Endothelial cell of umbilical vein (primary cell): ENCODE results near the gene SLC12A8. TPM values are rescaled to one million over a fixed set of nuclear protein-coding genes. Genes with fewer than 3 reads are reported as not detected.

Source experiments
- BruUV-seq: library from RNA; stranded (reverse); fragments of 400-500 nt; replicated peaks from 2 replicates; lab custom pipeline; 2021; lab: Mats Ljungman, UMichigan
- CTCF ChIA-PET: fragments of 300-600, 350-600 bp; sonication (Branson Sonifier 250); formaldehyde crosslinking; loops from one replicate; lab custom pipeline; 2021; ENCODE audit warnings: antibody characterized with exemption, inconsistent platforms; lab: Charles Lee
- POLR2A ChIA-PET: fragments of 300-600, 350-600 bp; sonication (Branson Sonifier 250); formaldehyde crosslinking; loops from one replicate; lab custom pipeline; 2021; ENCODE audit warnings: antibody characterized with exemption, inconsistent platforms; lab: Charles Lee
- DNase-seq: peaks from one replicate; pipeline ENCODE4 v3.0.0-alpha.2; 2011; ENCODE audit warnings: low read depth, low spot score
- FAIRE-seq: peaks from 2 replicates; lab custom pipeline; 2011; peaks lifted over from hg19 to GRCh38; lab: Jason Lieb, UNC
- H2AFZ ChIP-seq: 2 replicates; pipeline ENCODE4 v1.6.0; 2012; ENCODE audit warnings: low read depth, low read length, control low read depth, inconsistent platforms
- H3K27ac ChIP-seq: 2 replicates; pipeline ENCODE4 v1.5.1; 2011; ENCODE audit warnings: low read depth, mild to moderate bottlenecking, control low read depth, low read length, moderate library complexity; ENCODE audit not compliant: insufficient read depth
- H3K27me3 ChIP-seq, 2 experiments: 2 replicates each; pipeline versions ENCODE4 v1.6.0 to v1.6.1; 2011; ENCODE audit warnings: low read length in 2 of 2, mixed read lengths in 1 of 2; ENCODE audit not compliant: control insufficient read depth in 2 of 2, insufficient read depth in 2 of 2
- H3K36me3 ChIP-seq, 2 experiments: 2 replicates in 1 of 2; 3 replicates in 1 of 2; pipeline ENCODE4 v1.5.1; 2011; ENCODE audit warnings: low read length in 2 of 2, mild to moderate bottlenecking in 1 of 2, moderate library complexity in 1 of 2; ENCODE audit not compliant: control insufficient read depth in 2 of 2, insufficient read depth in 2 of 2; ENCODE audit errors: extremely low read depth in 1 of 2
- H3K4me1 ChIP-seq: 3 replicates; pipeline ENCODE4 v1.5.1; 2011; ENCODE audit warnings: mild to moderate bottlenecking, low read length; ENCODE audit not compliant: control insufficient read depth, insufficient read depth; ENCODE audit errors: extremely low read depth
- H3K4me2 ChIP-seq: 2 replicates; pipeline ENCODE4 v1.6.1; 2011; ENCODE audit warnings: low read length, control low read depth, mixed read lengths; ENCODE audit not compliant: insufficient read depth
- H3K4me3 ChIP-seq, 3 experiments: fragments of 200-600 bp in 1 of 3; sonication (generic), shearing (Covaris generic) in 1 of 3; replicated peaks in 1 of 3; 2 replicates each; pipeline ENCODE4 v1.5.1; 2011 to 2016; ENCODE audit warnings: control low read depth in 3 of 3, low read length in 3 of 3, mild to moderate bottlenecking in 2 of 3, inconsistent platforms in 1 of 3, low read depth in 1 of 3, moderate library complexity in 1 of 3; ENCODE audit not compliant: insufficient read depth in 1 of 3
- H3K79me2 ChIP-seq: 2 replicates; pipeline ENCODE4 v1.6.0; 2012; ENCODE audit warnings: low read length, inconsistent platforms; ENCODE audit not compliant: control insufficient read depth, insufficient read depth
- H3K9ac ChIP-seq: replicated peaks from 2 replicates; pipeline ENCODE3; 2011; ENCODE audit warnings: low read length, control low read depth; ENCODE audit not compliant: insufficient read depth; ENCODE audit errors: extremely low read depth
- H3K9me1 ChIP-seq: replicated peaks from 3 replicates; pipeline ENCODE4 v1.6.0; 2011; ENCODE audit warnings: mild to moderate bottlenecking, low read length; ENCODE audit not compliant: control insufficient read depth, insufficient read depth; ENCODE audit errors: extremely low read depth
- H3K9me3 ChIP-seq: replicated peaks from 2 replicates; pipeline ENCODE4 v1.5.1; 2012; ENCODE audit warnings: low read length, inconsistent platforms; ENCODE audit not compliant: control insufficient read depth, insufficient read depth
- H4K20me1 ChIP-seq: replicated peaks from 2 replicates; pipeline ENCODE3; 2011; ENCODE audit warnings: mild to moderate bottlenecking, low read length; ENCODE audit not compliant: control insufficient read depth, insufficient read depth; ENCODE audit errors: extremely low read depth
- EZH2 ChIP-seq: IDR thresholded peaks from 2 replicates; pipeline ENCODE4 v1.6.1; 2012; ENCODE audit warnings: borderline replicate concordance, low read depth, mild to moderate bottlenecking, moderate library complexity, low read length, inconsistent platforms; ENCODE audit not compliant: severe bottlenecking
- FOS ChIP-seq: IDR thresholded peaks from 2 replicates; pipeline ENCODE4 v1.6.1; 2011; ENCODE audit warnings: mild to moderate bottlenecking, low read length, moderate library complexity, borderline replicate concordance; ENCODE audit not compliant: insufficient read depth
- GATA2 ChIP-seq: IDR thresholded peaks from 2 replicates; pipeline ENCODE4 v1.7.0; 2011; ENCODE audit warnings: low read depth, mild to moderate bottlenecking, moderate library complexity, mixed read lengths, low read length; ENCODE audit not compliant: insufficient read length, insufficient read depth
- JUN ChIP-seq: IDR thresholded peaks from 2 replicates; pipeline ENCODE4 v1.6.1; 2011; ENCODE audit warnings: borderline replicate concordance, low read depth; ENCODE audit not compliant: insufficient read length, insufficient read depth
- MAX ChIP-seq: IDR thresholded peaks from 2 replicates; pipeline ENCODE4 v1.6.1; 2011; ENCODE audit not compliant: insufficient read depth, insufficient read length
- MYC ChIP-seq: IDR thresholded peaks from one replicate; pipeline ENCODE4 v1.6.1; 2011; ENCODE audit warnings: mild to moderate bottlenecking, low read depth, low read length
- POLR2A ChIP-seq: IDR thresholded peaks from 2 replicates; pipeline ENCODE4 v1.6.1; 2012; ENCODE audit warnings: low read depth, mild to moderate bottlenecking, control low read depth, low read length
- POLR2AphosphoS5 ChIP-seq: IDR thresholded peaks from 2 replicates; pipeline ENCODE4 v1.6.1; 2012; ENCODE audit warnings: low read depth, mild to moderate bottlenecking, control low read depth, low read length, moderate library complexity; ENCODE audit not compliant: insufficient read depth
- dilution Hi-C: fragments of 300-500 bp; cut with MboI; formaldehyde crosslinking; loops from one replicate; pipeline ENCODE4 v1.15.0; 2019; ENCODE audit warnings: low sequenced_read_pairs; ENCODE audit not compliant: extremely low pct_ligation_motif_present
- intact Hi-C: fragments of 100-400 bp; cut with micrococcal nuclease; formaldehyde crosslinking; loops from one replicate; pipeline ENCODE4 v1.10.0; 2022
- polyA plus RNA-seq, 4 experiments: library from polyadenylated mRNA; depleted of rRNA in 3 of 4; stranded (reverse) in 3 of 4; unstranded in 1 of 4; fragments of >200 nt; gene quantifications; 2 replicates each; pipeline versions ENCODE4 v1.2.1 to v1.2.3, GENCODE V29; 2011 to 2012; ENCODE audit warnings: missing spikeins in 1 of 4
- total RNA-seq: library from RNA; stranded (reverse); gene quantifications from 2 replicates; pipeline ENCODE4 v1.2.3, GENCODE V29; 2021
- TF ChIP-seq, protein P1 (sequence below), 2 donors: IDR thresholded peaks; 1 replicate in 1 of 2; 2 replicates in 1 of 2; pipeline ENCODE4 v1.5.1; 2011; ENCODE audit warnings: low read length in 2 of 2, mild to moderate bottlenecking in 2 of 2, moderate library complexity in 2 of 2, control low read depth in 1 of 2, inconsistent platforms in 1 of 2, low read depth in 1 of 2; ENCODE audit not compliant: insufficient read depth in 1 of 2; ENCODE audit errors: extremely low read depth in 1 of 2

The SLC12A8 gene
- total and polyA plus RNA-seq, 2 donors (not counting 3 experiments of a cell fraction or from before 2014, with no cell fraction given): 0.86 to 0.90 TPM

DNA sequence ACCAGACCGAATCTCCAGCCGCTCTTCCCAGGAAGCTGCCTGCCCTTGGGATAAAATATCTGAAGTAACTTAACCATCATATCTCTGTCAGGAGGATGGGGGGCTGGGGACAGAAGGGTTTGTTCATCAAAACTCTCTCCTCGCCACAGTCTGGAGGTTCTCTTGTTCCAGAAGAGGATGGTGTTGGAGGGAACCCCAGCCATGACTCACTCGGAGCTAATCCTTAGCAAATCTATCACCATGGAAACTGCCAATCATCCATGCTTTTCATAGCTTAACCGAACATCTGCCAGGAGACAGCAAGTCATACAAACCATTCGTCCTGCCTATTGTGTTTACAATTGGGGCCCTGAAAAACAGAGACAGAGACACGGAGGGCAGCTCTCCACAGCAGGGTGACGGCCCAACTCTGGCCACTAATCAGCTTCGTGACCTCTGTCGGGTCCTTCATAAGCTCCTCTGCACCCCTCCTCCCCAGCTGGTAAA is 83.0 kb downstream of the SLC12A8 start:
- CTCF ChIA-PET: interaction anchor here (0.8 to 1.4 kb wide), 7 partner anchors 13 to 134 kb away, joined by 3 to 4 read pairs (median 3); no protein-coding TSS in a partner anchor
- no peaks in the 10 kb centered on the region for H3K79me2 ChIP-seq
- dilution Hi-C loops: no loop called here
- H2AFZ ChIP-seq: no peak overlapping the region
- intact Hi-C loops: no loop called here
- POLR2A ChIA-PET: no interaction called here
- peak; percentile 67 for FAIRE-seq
- no peaks in the 10 kb centered on the region for H3K27me3 ChIP-seq
- peaks cover 3% of the 10 kb centered on the region for H3K4me1 ChIP-seq
- H3K4me3 ChIP-seq: no peak overlapping the region
- BruUV-seq: no TSS peak
- no peak overlapping the region for H3K27ac ChIP-seq
- no peak overlapping the region for H3K9ac ChIP-seq
- H3K9me1 ChIP-seq: no peaks in the 10 kb centered on the region
- H3K9me3 ChIP-seq: no peaks in the 10 kb centered on the region
- no peaks in the 10 kb centered on the region for H3K36me3 ChIP-seq
- no peak overlapping the region for H3K4me2 ChIP-seq
- DNase-seq: peak; percentile 40
- no peaks in the 10 kb centered on the region for H4K20me1 ChIP-seq
- no peak for TF ChIP-seq POLR2AphosphoS5
- TF ChIP-seq GATA2: no peak
- no peak for TF ChIP-seq POLR2A
- no peak for TF ChIP-seq MAX
- TF ChIP-seq FOS: no peak
- TF ChIP-seq, protein P1, sequence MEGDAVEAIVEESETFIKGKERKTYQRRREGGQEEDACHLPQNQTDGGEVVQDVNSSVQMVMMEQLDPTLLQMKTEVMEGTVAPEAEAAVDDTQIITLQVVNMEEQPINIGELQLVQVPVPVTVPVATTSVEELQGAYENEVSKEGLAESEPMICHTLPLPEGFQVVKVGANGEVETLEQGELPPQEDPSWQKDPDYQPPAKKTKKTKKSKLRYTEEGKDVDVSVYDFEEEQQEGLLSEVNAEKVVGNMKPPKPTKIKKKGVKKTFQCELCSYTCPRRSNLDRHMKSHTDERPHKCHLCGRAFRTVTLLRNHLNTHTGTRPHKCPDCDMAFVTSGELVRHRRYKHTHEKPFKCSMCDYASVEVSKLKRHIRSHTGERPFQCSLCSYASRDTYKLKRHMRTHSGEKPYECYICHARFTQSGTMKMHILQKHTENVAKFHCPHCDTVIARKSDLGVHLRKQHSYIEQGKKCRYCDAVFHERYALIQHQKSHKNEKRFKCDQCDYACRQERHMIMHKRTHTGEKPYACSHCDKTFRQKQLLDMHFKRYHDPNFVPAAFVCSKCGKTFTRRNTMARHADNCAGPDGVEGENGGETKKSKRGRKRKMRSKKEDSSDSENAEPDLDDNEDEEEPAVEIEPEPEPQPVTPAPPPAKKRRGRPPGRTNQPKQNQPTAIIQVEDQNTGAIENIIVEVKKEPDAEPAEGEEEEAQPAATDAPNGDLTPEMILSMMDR (IDR thresholded peaks at IDR 0.05; ENCODE audit: extremely low read depth in 1 of 2, insufficient read depth in 1 of 2, low read depth in 1 of 2, low read length in 2 of 2): no peak
- TF ChIP-seq MYC: no peak
- TF ChIP-seq EZH2: no peak
- TF ChIP-seq JUN: no peak
